Heart left ventricle (tissue), 13 donors: ENCODE measurements around the gene FTO.

ENCODE experiments used
- CTCF ChIP-seq, 12 donors: fragments of 200-600 bp; sonication (generic) in 4 of 12; IDR thresholded peaks; one replicate each; pipeline versions ENCODE4 v1.5.0 to v1.8.0; 2018 to 2022; ENCODE audit warnings: antibody characterized with exemption in 12 of 12, mild to moderate bottlenecking in 5 of 12
- POLR2A ChIP-seq, 2 donors: fragments of 450-650 bp; IDR thresholded peaks; one replicate each; pipeline ENCODE4 v1.6.1; 2017; ENCODE audit warnings: antibody characterized with exemption in 2 of 2, mild to moderate bottlenecking in 2 of 2, moderate library complexity in 2 of 2
- donor health status: ischemic (EF 13 %, LVEDD 7.1; RV severe dilation, severe dysfunction).
- donor health status: DM: no; HTN: yes; CAD: no.
- donor health status: DM: no; HTN: no; CAD: no.
- donor health status: ischemic (EF 25% LVEDD 6.9; RV normal size, moderate dysfunction).
- donor health status: ischemic (EF 25% LVEDD 5.7; RV mildly dilated, moderate dysfunction).
- donor health status: ischemic (EF 35%, LVEDD 5.7; RV mildly dilated, moderate dysfunction).
- donor health status: nonischemic (EF 11% LVEDD 7.7; RV severe dilation, severe dysfunction).
- donor health status: DM: yes; HTN: yes; CAD: no.
- donor health status: PGD.
- donor health status: ischemic (EF 29% LVEDD 5.4; RV normal size, mild dysfunction).
- donor health status: nonischemic (EF 23%, LVEDD 6.1; RV moderate dilation, normal function).

GRCh38 chr16:54062361-54063278 lies 358.7 kb downstream of the FTO start:
- TF ChIP-seq CTCF (IDR thresholded peaks at IDR 0.05) (peak in 3 of 12 donors; percentile 16 to 22 (median 18)), POLR2A (IDR thresholded peaks at IDR 0.05) (no peak)
